IMR-90 (cell line): ENCODE measurements around the gene NEXN. TPM values are rescaled to one million over a fixed set of nuclear protein-coding genes. Genes with fewer than 3 reads are reported as not detected.
"Not testable (repeated sequence)": the region's sequence is repeated elsewhere in the genome, so short reads cannot be mapped to it uniquely, and the experiment has no call there.

Experiments used
- ATAC-seq: fragments of 200-7000 bp; cut with Tn5 transposase; 2 replicates; pipeline ENCODE4 v1.9.1; 2020; ENCODE audit warnings: low read depth, mild to moderate bottlenecking, moderate library complexity
- BruUV-seq: library from RNA; stranded (reverse); fragments of 400-500 nt; replicated peaks from 2 replicates; lab custom pipeline; 2021; lab: Mats Ljungman, UMichigan
- CTCF ChIA-PET: fragments of 300-600 bp; formaldehyde crosslinking; extraction: SDS; loops from one replicate; lab custom pipeline; 2021; ENCODE audit warnings: antibody characterized with exemption; lab: Yijun Ruan, JAX
- POLR2A ChIA-PET: fragments of 300-600 bp; sonication (Branson Sonifier 250); formaldehyde crosslinking; loops from one replicate; lab custom pipeline; 2022; ENCODE audit warnings: antibody characterized with exemption; ENCODE audit not compliant: unreplicated experiment; lab: Charles Lee
- DNase-seq: peaks from one replicate; pipeline ENCODE4 v3.0.0; 2013
- H2AFZ ChIP-seq: replicated peaks from 2 replicates; pipeline ENCODE3; 2013; ENCODE audit warnings: low read length, mild to moderate bottlenecking; ENCODE audit not compliant: poor library complexity
- H2AK5ac ChIP-seq: 2 replicates; pipeline ENCODE4 v1.6.1; 2013; ENCODE audit warnings: low read depth, low read length, inconsistent platforms
- H2AK9ac ChIP-seq: replicated peaks from 2 replicates; pipeline ENCODE3; 2013; ENCODE audit warnings: mild to moderate bottlenecking, low read depth, low read length, moderate library complexity; ENCODE audit not compliant: poor library complexity
- H2BK120ac ChIP-seq: 2 replicates; pipeline ENCODE4 v1.6.1; 2013; ENCODE audit warnings: low read depth, low read length, inconsistent platforms
- H2BK15ac ChIP-seq: 3 replicates; pipeline ENCODE4 v1.6.1; 2013; ENCODE audit warnings: low read depth, low read length, inconsistent platforms
- H2BK20ac ChIP-seq: 2 replicates; pipeline ENCODE4 v1.6.1; 2013; ENCODE audit warnings: low read depth, mild to moderate bottlenecking, inconsistent platforms, low read length, moderate library complexity
- H2BK5ac ChIP-seq: 2 replicates; pipeline ENCODE4 v1.6.1; 2013; ENCODE audit warnings: mild to moderate bottlenecking, low read depth, low read length, inconsistent platforms; ENCODE audit not compliant: poor library complexity, severe bottlenecking
- H3K14ac ChIP-seq: replicated peaks from 2 replicates; pipeline ENCODE4 v1.6.1; 2013; ENCODE audit warnings: low read depth, low read length, inconsistent platforms
- H3K18ac ChIP-seq: 2 replicates; pipeline ENCODE4 v1.6.1; 2013; ENCODE audit warnings: low read depth, low read length, control low read depth
- H3K23ac ChIP-seq: 2 replicates; pipeline ENCODE4 v1.6.1; 2013; ENCODE audit warnings: low read depth, low read length, inconsistent platforms
- H3K27ac ChIP-seq: 2 replicates; pipeline ENCODE4 v1.5.1; 2013; ENCODE audit warnings: mild to moderate bottlenecking, control low read depth, low read length; ENCODE audit not compliant: insufficient read depth
- H3K27me3 ChIP-seq: 2 replicates; pipeline ENCODE4 v1.6.1; 2013; ENCODE audit warnings: low read length; ENCODE audit not compliant: control insufficient read depth, insufficient read depth
- H3K36me3 ChIP-seq: 2 replicates; pipeline ENCODE4 v1.6.1; 2013; ENCODE audit warnings: low read length, mixed read lengths; ENCODE audit not compliant: control insufficient read depth, insufficient read depth
- H3K4ac ChIP-seq: 2 replicates; pipeline ENCODE4 v1.6.1; 2013; ENCODE audit warnings: low read depth, low read length, inconsistent platforms
- H3K4me1 ChIP-seq: 2 replicates; pipeline ENCODE4 v1.6.1; 2013; ENCODE audit warnings: low read length, mixed read lengths; ENCODE audit not compliant: control insufficient read depth, insufficient read depth
- H3K4me2 ChIP-seq: 2 replicates; pipeline ENCODE4 v1.6.1; 2013; ENCODE audit warnings: low read depth, mild to moderate bottlenecking, control low read depth, low read length, moderate library complexity
- H3K4me3 ChIP-seq: 2 replicates; pipeline ENCODE4 v1.5.1; 2013; ENCODE audit warnings: low read depth, mild to moderate bottlenecking, control low read depth, low read length, moderate library complexity; ENCODE audit not compliant: insufficient read depth
- H3K56ac ChIP-seq: 2 replicates; pipeline ENCODE4 v1.6.1; 2013; ENCODE audit warnings: low read length, inconsistent platforms; ENCODE audit not compliant: insufficient read depth; ENCODE audit errors: extremely low read depth
- H3K79me1 ChIP-seq, 2 experiments: 2 replicates each; pipeline ENCODE4 v1.6.1; 2013; ENCODE audit warnings: low read length in 2 of 2, inconsistent platforms in 1 of 2, low read depth in 1 of 2
- H3K9ac ChIP-seq: 2 replicates; pipeline ENCODE4 v1.6.1; 2013; ENCODE audit warnings: low read depth, low read length, control low read depth
- H3K9me1 ChIP-seq: 2 replicates; pipeline ENCODE4 v1.6.1; 2013; ENCODE audit warnings: low read length, inconsistent platforms; ENCODE audit not compliant: insufficient read depth
- H3K9me3 ChIP-seq: 2 replicates; pipeline ENCODE4 v1.6.1; 2013; ENCODE audit warnings: low read length; ENCODE audit not compliant: control insufficient read depth, insufficient read depth
- H4K20me1 ChIP-seq: 2 replicates; pipeline ENCODE4 v1.6.1; 2013; ENCODE audit warnings: low read length, inconsistent platforms; ENCODE audit not compliant: insufficient read depth
- H4K5ac ChIP-seq: 2 replicates; pipeline ENCODE4 v1.6.1; 2013; ENCODE audit warnings: mild to moderate bottlenecking, low read depth, low read length, control low read depth
- H4K8ac ChIP-seq, 2 experiments: 2 replicates each; pipeline ENCODE4 v1.6.1; 2013; ENCODE audit warnings: low read depth in 2 of 2, low read length in 2 of 2, control low read depth in 1 of 2, inconsistent platforms in 1 of 2
- H4K91ac ChIP-seq: 2 replicates; pipeline ENCODE4 v1.6.1; 2013; ENCODE audit warnings: low read depth, low read length, inconsistent platforms; ENCODE audit not compliant: insufficient read depth
- CHD1 ChIP-seq: IDR thresholded peaks from 2 replicates; pipeline ENCODE4 v1.6.1; 2012; ENCODE audit warnings: low read depth, low read length, improper control_type of control experiment
- NFE2L2 ChIP-seq: fragments of 150-350 bp; IDR thresholded peaks from 2 replicates; pipeline ENCODE4 v1.6.1; 2016; ENCODE audit warnings: low read depth, mild to moderate bottlenecking, low read length
- RAD21 ChIP-seq: IDR thresholded peaks from 2 replicates; pipeline ENCODE4 v1.6.1; 2012; ENCODE audit warnings: low read length, improper control_type of control experiment
- RCOR1 ChIP-seq: IDR thresholded peaks from 2 replicates; pipeline ENCODE4 v1.6.1; 2012; ENCODE audit warnings: mild to moderate bottlenecking, low read length, improper control_type of control experiment; ENCODE audit not compliant: insufficient replicate concordance
- WGBS, 2 experiments: methylation state at CpG; one replicate each; pipeline versions ENCODE4 v1.1.5 to v1.1.7; 2013; ENCODE audit warnings: missing lambda C conversion rate in 2 of 2; ENCODE audit not compliant: insufficient read length in 1 of 2; ENCODE audit errors: extremely low coverage in 2 of 2; 5-methylcytosine and 5-hydroxymethylcytosine counted together
- dilution Hi-C: fragments of 300-500 bp; cut with HindIII; formaldehyde crosslinking; loops from one replicate; pipeline ENCODE4 v1.14.3; 2018; ENCODE audit warnings: low sequenced_read_pairs; ENCODE audit not compliant: unreplicated experiment
- in situ Hi-C: fragments of 300-500 bp; cut with MboI; formaldehyde crosslinking; loops from 3 replicates; pipeline ENCODE4 v1.14.3; 2019; ENCODE audit warnings: low sequenced_read_pairs, inconsistent platforms, mixed read lengths
- intact Hi-C: fragments of 100-400 bp; cut with micrococcal nuclease; formaldehyde crosslinking; loops from 2 replicates; pipeline ENCODE4 v1.10.0; 2022
- polyA plus RNA-seq, 3 experiments: library from polyadenylated mRNA; depleted of rRNA; stranded (reverse); fragments of >200 nt; gene quantifications; 2 replicates each; pipeline ENCODE4 v1.2.3, GENCODE V29; 2012; ENCODE audit warnings: low replicate concordance in 1 of 3
- total RNA-seq: library from RNA; depleted of rRNA; stranded (reverse); fragments of >200 nt; gene quantifications from 2 replicates; pipeline ENCODE4 v1.2.3, GENCODE V29; 2012

The NEXN gene
- total and polyA plus RNA-seq, 2 of the 4 experiments (the other 2 are of a cell fraction): 5.2 to 16.1 TPM

GRCh38 chr1:77910116-77910515, 21.7 kb downstream of the NEXN start:
- in situ Hi-C loops (no loop called here), dilution Hi-C loops (no loop called here)
- WGBS, 2 experiments: no CpG with 5 or more reads among the region's 4 CpGs

GRCh38 chr1:77918918-77919317, 30.5 kb downstream of the NEXN start:
- H3K27ac ChIP-seq, H4K91ac ChIP-seq, H3K9ac ChIP-seq, H2AK5ac ChIP-seq, H3K4me1 ChIP-seq, H3K27me3 ChIP-seq, H2AFZ ChIP-seq, BruUV-seq, H2AK9ac ChIP-seq, H3K9me3 ChIP-seq, H4K20me1 ChIP-seq, POLR2A ChIA-PET, H2BK120ac ChIP-seq, H4K5ac ChIP-seq, H3K56ac ChIP-seq, H2BK15ac ChIP-seq, DNase-seq, in situ Hi-C loops, H3K4me2 ChIP-seq, H3K23ac ChIP-seq, H2BK5ac ChIP-seq, H3K18ac ChIP-seq, ATAC-seq, dilution Hi-C loops, H4K8ac ChIP-seq, CTCF ChIA-PET, H3K9me1 ChIP-seq, H3K4me3 ChIP-seq, H3K14ac ChIP-seq, H3K4ac ChIP-seq, intact Hi-C loops, H2BK20ac ChIP-seq: not testable (repeated sequence)
- H3K79me1 ChIP-seq: peaks cover 14 to 39% of the 10 kb centered on the region in 2 experiments; a peak in 3 of 4 replicates
- H3K36me3 ChIP-seq: peaks cover 41% of the 10 kb centered on the region
- no CpG with 5 or more reads among the region's 5 CpGs for WGBS, 2 experiments

More at GRCh38 chr1:77910116-77910515, 21.7 kb downstream of the NEXN start:
- H2AFZ ChIP-seq: no peak overlapping the region
- no peak overlapping the region for H4K5ac ChIP-seq
- H3K4me3 ChIP-seq: no peak overlapping the region
- no peak overlapping the region for H4K91ac ChIP-seq
- H3K27me3 ChIP-seq: no peaks in the 10 kb centered on the region
- ATAC-seq: no peak; the same call in 1 of the 2 replicates
- no peak for DNase-seq
- H2BK120ac ChIP-seq: no peak overlapping the region
- H2BK15ac ChIP-seq: no peak overlapping the region
- no peak overlapping the region for H3K18ac ChIP-seq
- H4K8ac ChIP-seq: no peak overlapping the region
- H3K27ac ChIP-seq: no peak overlapping the region
- CTCF ChIA-PET: no interaction called here
- H3K56ac ChIP-seq: no peak overlapping the region
- intact Hi-C loops: no loop called here
- no peak overlapping the region for H2AK9ac ChIP-seq
- H2BK20ac ChIP-seq: no peak overlapping the region
- TF ChIP-seq RCOR1: no peak
- TF ChIP-seq RAD21: no peak
- TF ChIP-seq CHD1: no peak
- TF ChIP-seq NFE2L2: no peak
- no peak overlapping the region for H2AK5ac ChIP-seq
- H3K4me1 ChIP-seq: no peaks in the 10 kb centered on the region
- H3K9me3 ChIP-seq: no peaks in the 10 kb centered on the region
- no peak overlapping the region for H3K23ac ChIP-seq
- peaks cover 9 to 43% of the 10 kb centered on the region in 2 experiments; a peak in 3 of 4 replicates for H3K79me1 ChIP-seq
- H3K9me1 ChIP-seq: peaks cover 9% of the 10 kb centered on the region
- H4K20me1 ChIP-seq: peaks cover 35% of the 10 kb centered on the region
- H2BK5ac ChIP-seq: no peak overlapping the region
- POLR2A ChIA-PET: no interaction called here
- no peak overlapping the region for H3K14ac ChIP-seq
- no peak overlapping the region for H3K4me2 ChIP-seq
- H3K36me3 ChIP-seq: peaks cover 16% of the 10 kb centered on the region
- BruUV-seq: no TSS peak
- no peak overlapping the region for H3K9ac ChIP-seq
- H3K4ac ChIP-seq: no peak overlapping the region
